G401 (cell line): ENCODE measurements around the gene CD44. TPM values are rescaled to one million over a fixed set of nuclear protein-coding genes. Genes with fewer than 3 reads are reported as not detected.

Source experiments
- DNase-seq: peaks from one replicate; pipeline ENCODE4 v3.0.0-alpha.2; 2015; ENCODE audit warnings: low spot score
- in situ Hi-C: cut with HindIII; loops from 2 replicates; pipeline ENCODE4 v1.10.0; 2016; ENCODE audit warnings: low sequenced_read_pairs, mixed read lengths
- total RNA-seq: library from RNA; depleted of rRNA; stranded (reverse); fragments of >200 nt; shearing (Covaris generic); gene quantifications from 2 replicates; pipeline ENCODE4 v1.2.3, GENCODE V29; 2014

Gene CD44
- total RNA-seq, 1 experiment from 2014 or later: 6.8 TPM

DNA sequence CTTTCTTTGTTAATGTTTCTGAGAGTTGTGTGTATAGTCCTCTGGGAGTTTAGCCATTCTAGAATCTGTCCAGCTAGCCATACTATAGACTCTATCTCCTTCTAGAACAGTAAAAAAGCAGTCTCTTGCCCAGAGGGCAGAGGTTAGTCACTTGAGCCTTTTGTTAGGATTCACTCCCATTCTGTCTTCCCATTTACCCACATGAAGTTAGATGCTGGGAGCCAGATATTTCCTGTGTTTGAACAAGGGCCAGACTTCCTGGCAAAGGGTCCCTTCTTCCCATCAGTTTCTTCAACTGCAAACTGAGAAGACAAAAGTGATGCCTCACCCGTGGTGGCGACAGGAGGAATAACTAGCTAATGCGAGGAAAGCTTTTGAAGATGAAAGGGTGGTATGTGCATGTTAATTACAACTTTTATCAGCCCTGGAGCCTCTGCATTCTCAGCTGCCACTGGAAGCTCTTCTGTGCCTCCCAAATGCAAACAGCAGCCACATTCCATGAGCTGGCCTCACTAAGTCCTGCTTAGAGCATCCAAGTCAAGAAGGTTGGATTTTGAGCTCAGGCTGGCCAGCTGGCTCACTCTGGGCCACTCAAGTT lies 12.8 kb downstream of the CD44 start:
- in situ Hi-C loops: no loop called here
- no peak for DNase-seq

DNA sequence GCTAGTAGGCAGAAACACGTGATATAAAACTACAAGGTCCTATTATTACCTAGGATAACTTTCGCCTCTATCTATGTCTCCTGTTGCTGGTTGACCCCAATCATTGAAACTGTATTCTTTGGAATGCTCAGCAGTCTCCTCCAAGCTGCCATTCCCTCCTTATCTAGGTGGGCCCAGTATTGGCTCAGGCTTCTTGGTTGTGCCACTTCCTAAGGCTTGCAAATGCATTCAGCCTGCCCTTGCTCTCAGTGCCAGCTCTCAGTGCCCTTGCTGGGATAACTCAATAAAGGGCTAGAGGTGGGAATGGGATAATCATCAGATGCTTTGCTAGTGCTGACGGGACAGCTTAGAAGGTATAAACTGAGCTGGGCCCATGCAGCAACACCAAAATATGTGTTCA lies 13.6 kb downstream of the CD44 start:
- in situ Hi-C loops: no loop called here
- no peak for DNase-seq

DNA sequence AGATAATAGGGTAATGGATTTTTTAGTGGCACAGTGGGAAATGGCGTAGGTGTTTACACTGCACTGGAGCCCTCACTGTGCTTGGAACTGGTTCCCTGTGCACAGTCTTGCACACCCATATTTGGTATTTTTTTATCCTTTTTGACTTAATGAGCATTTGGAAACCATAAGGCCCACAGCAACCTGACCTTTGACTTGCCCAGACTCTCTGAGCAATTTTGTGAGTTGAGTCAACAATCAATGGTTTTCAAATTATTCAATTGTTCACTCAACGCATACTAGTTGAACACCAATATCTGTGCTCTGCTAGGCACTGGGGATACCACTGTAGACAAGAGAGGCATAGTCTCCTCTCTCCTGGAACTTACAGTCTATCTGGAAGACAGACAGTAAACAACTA lies 14.3 kb downstream of the CD44 start:
- in situ Hi-C loops: no loop called here
- no peak for DNase-seq

DNA sequence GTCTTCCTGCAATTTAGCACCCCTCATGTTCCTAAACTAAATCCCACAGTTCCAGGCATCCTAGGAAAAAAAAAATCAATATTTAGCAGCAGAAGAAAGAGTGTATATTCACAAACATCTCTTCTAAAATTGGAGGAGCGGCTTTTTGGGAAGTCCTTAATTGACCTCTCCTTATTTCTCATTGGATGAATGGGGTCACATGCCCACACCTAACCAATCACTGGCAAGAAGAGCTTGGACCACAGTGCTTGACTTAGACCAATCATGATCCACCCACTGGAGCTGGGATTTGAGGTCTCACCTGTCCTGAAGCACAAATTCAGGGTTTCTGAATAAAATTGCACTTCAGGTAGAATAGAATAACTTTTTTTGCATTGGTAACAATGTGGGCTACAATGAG lies 16.0 kb downstream of the CD44 start:
- in situ Hi-C loops: no loop called here

DNA sequence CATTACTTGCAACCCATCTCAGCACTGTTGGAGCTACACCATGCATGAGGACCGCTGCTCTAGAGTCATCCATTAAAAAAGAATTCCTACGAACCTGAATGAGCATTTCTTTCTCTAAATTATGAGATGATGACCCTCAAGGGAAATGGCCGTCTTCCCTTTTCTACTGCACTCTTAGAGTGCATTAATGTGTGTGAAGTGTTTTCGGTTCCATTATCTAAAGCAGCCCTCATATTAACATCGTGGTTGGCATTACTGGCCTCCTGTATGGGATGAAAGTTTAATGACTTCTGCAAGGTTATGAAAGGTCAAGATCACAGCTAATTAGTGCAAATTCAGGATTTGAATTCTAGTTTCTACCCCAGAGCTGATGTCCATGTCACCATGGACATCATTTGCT lies 16.7 kb downstream of the CD44 start:
- DNase-seq: no peak
- in situ Hi-C loops: no loop called here

More for the DNA sequence above, 16.0 kb downstream of the CD44 start:
- DNase-seq: no peak

DNA sequence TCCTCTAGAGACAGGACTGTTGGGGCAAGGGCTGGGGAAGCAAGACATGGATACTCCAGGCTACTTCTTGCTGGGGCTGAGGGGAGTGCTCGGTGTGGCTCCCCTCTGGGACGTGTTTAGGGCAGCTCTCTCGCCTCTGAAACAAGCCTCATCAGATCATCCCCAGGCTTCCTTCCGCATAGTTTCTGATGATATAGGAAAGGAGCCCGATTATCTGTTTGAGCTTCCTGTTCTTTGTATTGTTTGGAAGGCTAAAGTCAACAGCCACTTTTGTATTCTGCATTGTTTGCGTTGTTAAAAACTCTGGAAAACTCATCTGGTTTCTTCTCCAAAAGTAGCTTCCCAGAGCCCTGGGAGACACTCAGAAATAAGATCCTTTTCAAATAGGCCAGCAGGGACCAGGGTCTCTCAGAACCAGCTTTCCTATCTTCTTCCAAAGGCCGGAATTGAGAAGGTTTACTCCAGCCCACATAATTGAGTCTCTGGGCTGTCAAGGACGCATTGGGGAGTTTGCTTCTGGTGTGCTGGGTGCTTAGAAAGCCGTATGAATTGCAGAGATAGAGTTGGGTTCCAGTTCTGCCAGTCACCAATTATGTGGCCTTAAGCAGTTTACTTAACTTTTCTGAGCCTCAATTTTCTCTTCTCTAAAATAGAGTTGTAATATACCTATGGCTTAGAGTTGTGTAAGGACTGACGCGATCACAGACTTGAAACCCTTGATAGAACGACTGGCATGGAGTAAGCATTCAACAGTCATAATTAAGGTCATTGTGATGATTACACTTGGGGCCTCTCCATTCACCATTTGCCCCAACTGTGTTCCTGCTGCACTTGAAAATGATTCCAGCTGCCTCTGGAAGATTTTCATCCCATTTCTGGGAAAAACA lies 19.1 kb downstream of the CD44 start:
- in situ Hi-C loops: no loop called here
- DNase-seq: no peak

DNA sequence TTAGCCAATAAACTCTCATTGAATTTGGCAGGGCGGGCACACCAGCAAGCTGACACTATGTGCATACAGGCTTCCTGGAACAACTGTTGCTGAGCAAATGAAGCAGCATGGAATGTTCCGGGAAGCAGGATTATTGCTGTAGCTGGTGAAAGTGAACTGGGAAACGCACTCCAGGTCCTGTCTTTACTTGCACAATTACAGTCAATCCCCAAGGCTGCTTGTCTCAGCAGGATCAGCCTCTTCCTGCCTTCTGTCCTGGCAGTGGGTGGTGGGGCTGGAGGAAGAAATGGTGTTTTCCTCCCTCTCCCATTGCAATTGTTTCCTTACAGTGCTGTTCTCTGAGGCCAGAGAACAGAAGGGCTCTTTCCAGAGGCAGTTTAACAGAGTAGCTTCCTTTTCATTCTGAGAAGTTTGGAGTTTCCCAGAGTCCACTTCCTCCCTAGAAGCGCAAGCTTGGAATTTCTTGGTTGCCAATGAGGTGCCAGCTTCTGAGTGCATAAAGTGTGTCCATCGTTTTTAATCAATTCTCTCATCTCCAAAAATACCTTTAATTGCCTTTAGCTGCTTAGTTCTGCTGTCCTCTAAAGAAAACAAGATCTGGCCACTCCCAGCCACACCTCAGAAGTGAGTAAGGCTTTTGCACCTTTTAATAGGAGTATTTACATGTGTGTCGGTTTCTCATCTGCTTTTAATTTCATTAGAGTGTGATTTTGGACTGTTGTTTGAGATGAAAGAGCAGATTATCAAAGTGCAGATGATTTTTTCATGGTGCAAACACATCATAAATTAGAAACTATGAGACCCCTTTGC lies 19.9 kb downstream of the CD44 start:
- in situ Hi-C loops: no loop called here
- DNase-seq: peak; percentile 9

DNA sequence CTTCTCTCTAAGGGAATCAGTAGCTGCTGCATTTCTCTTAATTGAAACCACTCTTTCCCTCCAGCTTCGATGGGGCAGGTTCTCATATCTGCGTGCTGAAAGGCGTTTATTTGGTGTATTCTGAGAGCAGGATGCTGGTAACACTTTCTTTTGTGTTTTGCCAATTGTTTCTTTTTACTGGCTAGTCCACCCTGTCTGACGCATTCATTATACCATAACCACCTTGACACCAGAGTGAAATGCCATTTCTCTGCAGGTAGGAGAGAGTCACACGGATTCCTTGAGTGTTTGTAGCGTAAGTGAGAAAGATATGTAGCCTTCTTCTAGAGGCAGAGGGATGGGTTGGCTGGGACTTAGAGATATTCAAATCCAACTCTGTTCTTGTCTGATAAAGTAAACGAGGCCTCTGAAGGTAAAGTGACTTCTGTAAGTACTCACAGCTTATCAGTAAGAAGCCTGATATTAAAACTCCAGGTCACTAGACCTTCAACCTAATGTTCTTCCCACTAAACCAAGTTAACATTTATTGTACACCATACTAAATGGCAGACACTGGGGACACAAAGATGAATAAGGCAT lies 21.4 kb downstream of the CD44 start:
- in situ Hi-C loops: no loop called here
- no peak for DNase-seq

DNA sequence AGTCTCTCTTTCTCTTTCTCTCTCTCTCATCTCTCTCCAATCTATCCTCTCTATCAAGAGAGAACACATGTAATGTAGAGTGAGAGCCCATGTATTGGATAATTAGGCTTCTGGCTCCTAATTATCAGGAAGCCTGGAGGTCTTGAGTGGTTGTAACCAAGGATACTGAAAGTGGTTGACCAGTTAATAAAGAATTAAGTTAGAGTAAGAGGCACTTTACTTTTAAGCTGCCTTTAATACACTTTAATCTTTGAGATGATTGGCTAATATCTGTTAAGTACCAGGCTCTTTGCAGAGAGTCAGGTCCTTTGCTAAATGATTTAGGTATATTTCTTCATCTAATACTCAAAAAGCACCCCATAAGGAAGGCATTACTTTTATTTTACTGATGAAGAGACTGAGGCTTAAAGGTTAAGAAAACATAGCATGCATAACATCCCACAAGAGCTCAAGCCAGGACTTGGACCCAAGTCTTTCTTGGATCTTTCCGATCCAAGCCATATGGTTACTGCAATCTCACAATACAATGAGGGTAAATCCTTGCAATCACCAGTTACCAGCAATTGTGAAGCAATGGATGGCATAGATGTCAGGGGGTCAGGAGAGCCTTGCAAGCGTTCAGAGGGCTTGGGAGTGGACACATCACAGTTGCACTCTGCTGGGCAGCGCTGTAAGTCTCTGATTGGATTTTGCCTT lies 22.1 kb downstream of the CD44 start:
- in situ Hi-C loops: no loop called here
- DNase-seq: no peak

DNA sequence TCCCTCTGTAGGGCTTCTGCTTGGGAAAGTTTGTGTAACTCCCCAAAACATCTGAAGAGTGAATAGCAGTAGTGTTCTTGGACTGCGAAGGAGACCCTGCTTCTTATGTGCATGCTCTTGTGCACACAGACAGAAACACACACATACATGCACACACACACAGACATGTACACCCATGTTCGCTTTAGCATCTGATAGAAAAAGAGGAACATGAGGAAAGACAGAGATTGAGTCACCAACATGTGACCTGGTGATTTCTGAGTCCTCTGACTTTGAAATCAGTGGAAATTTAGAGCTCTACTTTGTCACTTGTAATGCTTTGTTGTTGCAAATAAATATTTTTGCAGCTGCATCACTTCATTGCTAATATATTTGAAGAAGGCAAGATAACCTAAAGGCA lies 23.8 kb downstream of the CD44 start:
- DNase-seq: no peak
- in situ Hi-C loops: no loop called here

DNA sequence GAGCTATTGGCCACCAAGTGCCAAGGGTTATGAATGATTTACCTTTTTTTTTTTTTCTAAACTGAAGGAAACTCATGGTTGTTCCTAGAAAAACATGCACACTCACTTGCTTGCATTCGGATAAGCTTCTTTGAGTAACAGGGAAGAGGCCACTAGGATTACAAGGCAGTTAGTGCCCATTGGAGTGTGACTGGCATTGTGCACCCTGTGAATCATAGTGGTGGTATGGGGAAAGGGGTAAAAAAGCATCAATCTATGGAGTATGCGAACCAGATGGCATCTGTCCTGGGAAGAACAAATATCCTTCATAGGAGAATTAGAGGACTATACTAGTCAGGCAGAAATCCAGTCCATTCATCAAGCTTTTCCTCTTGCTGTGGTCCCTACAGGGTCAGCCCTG lies 24.2 kb downstream of the CD44 start:
- no peak for DNase-seq
- in situ Hi-C loops: no loop called here

DNA sequence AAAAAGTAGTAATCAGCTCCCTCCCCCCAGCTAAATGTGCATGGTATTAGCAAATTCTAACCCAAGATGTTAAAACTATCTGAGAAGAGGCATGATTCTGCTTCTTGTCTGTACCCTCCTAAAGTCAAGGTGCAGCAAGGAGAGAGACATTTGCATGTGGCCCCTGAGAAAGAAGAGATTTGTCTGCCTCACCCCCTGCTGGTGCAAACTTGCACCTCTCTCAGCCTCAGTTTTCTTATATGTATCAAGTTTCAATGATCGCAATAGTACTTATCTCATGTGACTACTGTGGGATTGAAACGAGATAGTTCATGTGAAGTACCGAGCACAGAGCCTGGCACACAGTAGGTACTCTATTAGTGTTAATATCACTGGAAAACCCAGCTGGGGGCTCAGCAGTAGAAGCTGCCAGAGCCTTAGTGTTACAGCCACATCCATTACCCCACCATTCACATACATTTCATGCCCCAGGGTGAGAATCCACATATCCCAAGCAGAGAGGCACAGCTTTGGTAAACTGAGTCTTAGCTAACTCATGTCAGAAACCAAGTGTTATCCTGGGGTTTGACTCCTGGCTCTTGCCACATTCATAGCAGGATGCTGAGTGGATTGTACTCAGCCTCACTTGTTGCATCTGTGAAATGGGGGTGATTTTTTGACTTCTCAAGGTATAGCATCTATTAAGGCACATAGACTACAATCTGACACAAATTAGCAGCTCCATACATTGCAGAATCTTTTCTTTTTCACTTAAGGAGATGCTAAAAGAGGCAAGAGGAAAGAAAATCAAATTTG lies 24.9 kb downstream of the CD44 start:
- no peak for DNase-seq
- in situ Hi-C loops: no loop called here

DNA sequence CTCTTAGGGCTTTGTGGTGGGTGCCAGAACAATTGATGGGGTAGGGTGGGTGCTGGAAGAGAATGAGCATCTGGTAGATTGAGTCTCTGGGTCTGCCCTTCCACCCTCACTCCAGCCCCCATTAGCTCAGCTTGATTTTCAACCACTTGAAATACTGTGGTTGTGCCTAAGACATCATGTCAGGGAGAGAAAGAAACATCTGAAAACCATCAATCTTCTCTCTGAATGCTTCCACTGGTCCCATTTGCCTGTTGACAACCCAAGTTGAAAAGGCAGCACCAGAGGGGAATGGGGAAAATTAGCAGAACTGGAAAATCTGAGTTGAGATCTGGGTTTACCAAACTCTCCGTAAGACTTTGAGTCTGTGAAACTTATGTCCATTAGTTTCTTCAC lies 26.1 kb downstream of the CD44 start:
- in situ Hi-C loops: no loop called here
- DNase-seq: no peak

DNA sequence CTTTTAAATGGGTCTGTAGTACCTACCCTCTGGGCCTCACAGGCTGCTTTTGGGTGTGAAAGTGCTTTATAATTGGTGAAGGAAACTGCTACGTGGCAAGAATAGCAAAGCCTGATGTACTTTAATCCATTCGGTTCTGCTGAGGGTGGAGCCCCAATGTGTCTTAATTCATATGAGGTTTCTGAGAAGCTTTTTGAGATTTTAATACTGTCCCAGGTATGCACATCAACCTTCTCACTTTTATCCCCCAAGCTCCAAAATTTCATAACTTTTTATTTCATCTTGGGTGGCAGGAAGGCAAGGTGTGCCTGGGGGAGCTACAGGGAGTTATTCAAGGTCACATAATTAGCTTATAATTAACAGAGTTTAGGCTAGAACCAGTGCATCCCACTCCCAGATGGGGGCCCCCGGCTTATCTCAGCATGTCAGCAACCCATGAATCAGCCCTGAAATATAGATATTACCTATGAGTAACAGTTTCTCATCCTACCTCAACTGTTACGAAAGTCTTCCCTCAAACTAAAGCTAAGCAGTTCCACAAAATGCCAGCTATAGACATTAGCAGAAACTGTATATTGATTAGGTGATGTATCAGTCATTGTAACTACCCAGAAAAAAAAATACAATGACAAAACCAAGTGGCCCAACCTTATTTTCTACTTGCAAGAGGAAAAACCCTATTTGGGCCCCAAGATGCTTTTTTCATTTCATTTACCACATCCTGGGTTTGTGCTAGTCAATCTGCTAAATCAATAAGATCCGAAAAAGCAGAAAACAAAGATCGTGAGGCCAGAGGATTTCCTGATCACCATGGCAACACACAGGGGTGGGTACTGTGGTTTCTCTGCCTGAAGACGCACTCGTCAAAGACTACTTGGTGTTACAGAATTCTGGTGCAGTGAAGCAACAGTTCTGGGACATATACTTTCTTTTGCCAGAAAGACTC lies 26.7 kb downstream of the CD44 start:
- DNase-seq: no peak
- in situ Hi-C loops: no loop called here

DNA sequence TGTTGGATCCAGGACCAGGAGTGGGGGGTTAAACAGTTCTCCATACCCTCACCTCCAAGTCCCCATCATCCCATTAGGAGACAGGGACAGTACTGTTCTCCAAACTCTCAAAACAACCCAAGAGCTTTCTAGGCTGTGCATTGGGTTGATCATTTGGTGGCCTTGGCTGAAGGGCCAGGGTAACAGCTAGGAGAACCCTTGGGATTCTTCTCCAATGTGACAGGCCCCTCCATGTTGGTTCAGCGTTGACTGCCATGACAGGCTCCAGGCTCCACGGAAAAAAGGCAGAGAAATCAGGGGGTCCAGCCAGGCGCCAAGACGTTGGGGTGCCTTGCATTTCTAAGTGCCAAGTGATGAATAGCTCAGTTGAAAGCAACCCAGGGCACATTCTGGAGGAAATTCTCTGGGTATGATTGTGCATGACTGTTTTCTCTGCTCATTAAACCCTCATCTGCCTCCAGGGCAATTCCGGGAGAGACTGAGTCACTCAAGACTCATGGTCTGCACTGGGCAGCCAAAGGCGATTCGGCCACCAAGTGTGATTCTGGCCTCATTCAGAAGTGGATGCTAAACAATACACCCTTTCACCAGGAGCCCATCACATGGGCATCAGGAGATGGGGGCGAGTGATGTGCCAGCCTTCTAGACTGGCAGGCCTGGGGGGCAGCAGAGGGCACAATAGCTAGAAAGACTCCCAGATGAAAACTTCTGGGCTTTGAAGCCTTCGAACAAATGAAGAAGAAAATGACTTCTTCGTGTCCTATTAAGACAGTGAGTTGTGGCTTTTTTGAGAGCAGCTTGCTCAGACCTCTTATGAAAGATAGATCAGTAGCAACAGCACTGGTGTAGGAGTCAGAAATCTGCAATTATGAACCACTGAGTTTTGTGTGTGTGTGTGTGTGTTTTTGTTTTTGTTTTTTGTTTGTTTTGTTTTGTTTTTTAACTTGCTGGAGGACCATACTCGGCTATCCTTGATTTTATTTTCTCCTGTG lies 27.7 kb downstream of the CD44 start:
- in situ Hi-C loops: no loop called here
- peak; percentile 9 for DNase-seq

DNA sequence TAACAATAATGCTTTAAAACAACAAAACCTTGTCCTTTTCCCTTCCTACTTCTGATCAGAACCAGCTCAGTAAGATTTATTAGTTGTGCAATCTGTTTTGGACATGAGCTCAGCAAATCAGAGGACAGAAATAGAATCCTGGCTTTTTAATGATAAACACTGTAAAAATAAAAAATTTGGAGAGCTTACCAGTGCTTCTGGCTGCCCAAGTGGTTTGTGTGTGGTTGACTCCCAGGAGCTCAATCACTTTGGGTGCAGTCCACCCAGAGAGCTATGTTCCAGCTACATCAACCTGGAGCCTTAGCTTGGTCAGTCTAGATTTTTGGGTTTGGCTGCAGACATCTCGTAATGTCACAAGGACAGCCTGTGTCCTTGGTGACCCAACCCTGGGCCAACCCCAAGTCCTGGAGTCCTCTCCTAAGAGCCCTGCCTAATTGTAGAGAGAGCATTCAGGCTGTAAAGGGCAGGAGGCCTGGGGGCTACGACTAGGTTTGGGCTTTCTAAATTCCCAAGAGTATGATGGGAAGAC lies 28.5 kb downstream of the CD44 start:
- DNase-seq: no peak
- in situ Hi-C loops: no loop called here
